OCI-LY7 (cell line): ENCODE measurements around the gene CHML. TPM values are rescaled to one million over a fixed set of nuclear protein-coding genes. Genes with fewer than 3 reads are reported as not detected.
A peak's percentile ranks its signal among the peaks of the same experiment; 100 is the strongest.

ENCODE experiments used
- BruUV-seq: library from RNA; stranded (reverse); fragments of 400-500 nt; replicated peaks from 2 replicates; lab custom pipeline; 2021; lab: Mats Ljungman, UMichigan
- CTCF ChIA-PET: fragments of 300-600 bp; sonication (Branson Sonifier 250); formaldehyde crosslinking; loops from one replicate; lab custom pipeline; 2022; ENCODE audit warnings: antibody characterized with exemption; ENCODE audit not compliant: unreplicated experiment; lab: Charles Lee
- POLR2A ChIA-PET: fragments of 300-600 bp; sonication (Branson Sonifier 250); formaldehyde crosslinking; loops from one replicate; lab custom pipeline; 2022; ENCODE audit warnings: antibody characterized with exemption; lab: Charles Lee
- DNase-seq: peaks from one replicate; pipeline ENCODE4 v3.0.0-alpha.2; 2015; ENCODE audit warnings: low spot score
- H2AFZ ChIP-seq: fragments of 200-600 bp; sonication (generic), shearing (Covaris generic); 2 replicates; pipeline ENCODE4 v1.6.1; 2014; ENCODE audit warnings: mild to moderate bottlenecking, antibody characterized with exemption, low read length, moderate library complexity
- H3K27ac ChIP-seq: fragments of 200-600 bp; sonication (generic); 2 replicates; pipeline ENCODE4 v1.5.1; 2014; ENCODE audit warnings: mixed run types, low read depth, mild to moderate bottlenecking, moderate library complexity, low read length, inconsistent platforms; ENCODE audit not compliant: poor library complexity, severe bottlenecking
- H3K36me3 ChIP-seq: fragments of 200-600 bp; sonication (generic); 2 replicates; pipeline ENCODE4 v1.6.1; 2014; ENCODE audit warnings: mild to moderate bottlenecking, antibody characterized with exemption, low read length, moderate library complexity, mixed read lengths; ENCODE audit not compliant: insufficient read depth
- H3K4me1 ChIP-seq: fragments of 200-600 bp; sonication (generic); 2 replicates; pipeline ENCODE4 v1.5.1; 2014; ENCODE audit warnings: mild to moderate bottlenecking, low read length; ENCODE audit not compliant: insufficient read depth, poor library complexity, severe bottlenecking
- H3K4me2 ChIP-seq: fragments of 200-600 bp; sonication (generic); 2 replicates; pipeline ENCODE4 v1.6.1; 2014; ENCODE audit warnings: mild to moderate bottlenecking, low read length
- H3K4me3 ChIP-seq: fragments of 200-600 bp; sonication (generic); 2 replicates; pipeline ENCODE4 v1.5.1; 2014; ENCODE audit warnings: mild to moderate bottlenecking, low read depth, low read length; ENCODE audit not compliant: poor library complexity, severe bottlenecking
- H3K79me2 ChIP-seq: fragments of 200-600 bp; sonication (generic); 2 replicates; pipeline ENCODE4 v1.6.1; 2016; ENCODE audit warnings: low read depth, mild to moderate bottlenecking, low read length, moderate library complexity, mixed read lengths; ENCODE audit not compliant: insufficient read depth
- H3K9me2 ChIP-seq: fragments of 200-600 bp; sonication (generic); 2 replicates; pipeline ENCODE4 v1.6.1; 2016; ENCODE audit warnings: mild to moderate bottlenecking, low read length, mixed read lengths; ENCODE audit not compliant: insufficient read depth
- H3K9me3 ChIP-seq: fragments of 200-600 bp; sonication (generic); 2 replicates; pipeline ENCODE4 v1.6.1; 2014; ENCODE audit warnings: mild to moderate bottlenecking, mixed run types, low read length, mixed read lengths
- H4K20me1 ChIP-seq: fragments of 200-600 bp; sonication (generic); 2 replicates; pipeline ENCODE4 v1.6.1; 2014; ENCODE audit warnings: mild to moderate bottlenecking, antibody characterized with exemption, low read length, moderate library complexity, mixed read lengths; ENCODE audit not compliant: insufficient read depth
- EZH2phosphoT487 ChIP-seq: fragments of 200-600 bp; sonication (generic); IDR thresholded peaks from 2 replicates; pipeline ENCODE4 v1.6.1; 2018; ENCODE audit warnings: low read depth, borderline replicate concordance, mild to moderate bottlenecking, mixed run types, antibody characterized with exemption, low read length, moderate library complexity, mixed read lengths
- intact Hi-C: fragments of 100-400 bp; cut with micrococcal nuclease; formaldehyde crosslinking; loops from one replicate; pipeline ENCODE4 v1.10.0; 2022; ENCODE audit not compliant: unreplicated experiment
- total RNA-seq, 2 experiments: library from RNA; depleted of rRNA in 1 of 2; stranded (reverse); fragments of >200 nt in 1 of 2; shearing (Covaris generic) in 1 of 2; gene quantifications; 2 replicates each; pipeline ENCODE4 v1.2.3, GENCODE V29; 2014 to 2022
- TF ChIP-seq, protein P1 (sequence below): fragments of 200-600 bp; sonication (generic); conservative IDR thresholded peaks from 2 replicates; pipeline ENCODE4 v1.5.1; 2014; ENCODE audit warnings: mild to moderate bottlenecking, antibody characterized with exemption, low read length, moderate library complexity, mixed read lengths

CHML gene
- total RNA-seq, 2 experiments from 2014 or later = 10.7 to 22.6 TPM

DNA sequence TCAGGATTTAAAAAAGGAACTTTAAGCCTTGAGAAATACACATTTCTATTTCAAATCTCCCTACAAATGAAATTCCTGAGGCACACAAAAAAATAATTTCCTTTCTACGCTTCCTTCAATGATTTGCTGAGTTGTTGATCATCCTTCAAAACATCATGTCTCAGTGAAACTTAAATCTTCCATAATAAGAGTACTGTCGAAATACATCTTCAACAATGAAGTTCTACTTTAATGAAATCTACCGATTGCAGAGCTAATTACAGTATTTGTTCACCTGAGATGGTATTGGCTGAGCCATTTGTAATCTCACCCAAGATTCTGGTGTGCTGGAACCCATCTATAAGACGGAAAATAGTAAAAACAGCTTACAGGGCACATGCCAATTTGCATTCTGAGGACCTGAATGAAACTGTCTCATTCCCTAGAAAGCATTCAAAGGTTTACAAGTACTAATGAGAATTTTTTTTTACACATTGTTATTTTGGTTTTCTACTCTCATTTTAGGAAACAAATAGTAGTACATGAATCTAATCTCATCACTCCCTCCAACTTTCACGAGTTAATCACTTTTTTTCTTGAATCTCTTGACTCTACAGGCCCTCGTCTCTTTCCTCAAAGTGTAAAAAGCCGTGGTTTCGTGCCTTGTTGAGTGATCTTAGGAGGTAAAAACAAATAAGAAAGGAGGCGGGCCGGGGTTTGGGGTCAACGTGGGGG is 1.1 kb downstream of the CHML start:
- POLR2A ChIA-PET = interaction anchor here (0.6 to 2.8 kb wide), 4 partner anchors 12 to 1490 kb away, joined by 3 to 8 read pairs (median 3); no protein-coding TSS in a partner anchor
- Histone ChIP-seq H3K9me2 (no peaks in the 10 kb centered on the region), H3K4me3 (peak overlapping the region; percentile 98), H3K27ac (no peak overlapping the region), H3K79me2 (peaks cover 16% of the 10 kb centered on the region; the same call in 1 of the 2 replicates), H3K36me3 (peaks cover 17% of the 10 kb centered on the region), H3K4me1 (peaks cover 37% of the 10 kb centered on the region), H3K4me2 (peak overlapping the region; percentile 93), H4K20me1 (no peaks in the 10 kb centered on the region), H2AFZ (peak overlapping the region; percentile 30; the same call in 1 of the 2 replicates), H3K9me3 (no peaks in the 10 kb centered on the region)
- no peak for TF ChIP-seq EZH2phosphoT487
- TF ChIP-seq, protein P1, sequence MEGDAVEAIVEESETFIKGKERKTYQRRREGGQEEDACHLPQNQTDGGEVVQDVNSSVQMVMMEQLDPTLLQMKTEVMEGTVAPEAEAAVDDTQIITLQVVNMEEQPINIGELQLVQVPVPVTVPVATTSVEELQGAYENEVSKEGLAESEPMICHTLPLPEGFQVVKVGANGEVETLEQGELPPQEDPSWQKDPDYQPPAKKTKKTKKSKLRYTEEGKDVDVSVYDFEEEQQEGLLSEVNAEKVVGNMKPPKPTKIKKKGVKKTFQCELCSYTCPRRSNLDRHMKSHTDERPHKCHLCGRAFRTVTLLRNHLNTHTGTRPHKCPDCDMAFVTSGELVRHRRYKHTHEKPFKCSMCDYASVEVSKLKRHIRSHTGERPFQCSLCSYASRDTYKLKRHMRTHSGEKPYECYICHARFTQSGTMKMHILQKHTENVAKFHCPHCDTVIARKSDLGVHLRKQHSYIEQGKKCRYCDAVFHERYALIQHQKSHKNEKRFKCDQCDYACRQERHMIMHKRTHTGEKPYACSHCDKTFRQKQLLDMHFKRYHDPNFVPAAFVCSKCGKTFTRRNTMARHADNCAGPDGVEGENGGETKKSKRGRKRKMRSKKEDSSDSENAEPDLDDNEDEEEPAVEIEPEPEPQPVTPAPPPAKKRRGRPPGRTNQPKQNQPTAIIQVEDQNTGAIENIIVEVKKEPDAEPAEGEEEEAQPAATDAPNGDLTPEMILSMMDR = no peak
- DNase-seq = peak; percentile 44
- intact Hi-C loops = no loop called here
- CTCF ChIA-PET = interaction anchor here (1.1 kb wide), 1 partner anchor 28 kb away, joined by 3 read pairs; no protein-coding TSS in a partner anchor
- BruUV-seq = TSS peak; percentile 72

DNA sequence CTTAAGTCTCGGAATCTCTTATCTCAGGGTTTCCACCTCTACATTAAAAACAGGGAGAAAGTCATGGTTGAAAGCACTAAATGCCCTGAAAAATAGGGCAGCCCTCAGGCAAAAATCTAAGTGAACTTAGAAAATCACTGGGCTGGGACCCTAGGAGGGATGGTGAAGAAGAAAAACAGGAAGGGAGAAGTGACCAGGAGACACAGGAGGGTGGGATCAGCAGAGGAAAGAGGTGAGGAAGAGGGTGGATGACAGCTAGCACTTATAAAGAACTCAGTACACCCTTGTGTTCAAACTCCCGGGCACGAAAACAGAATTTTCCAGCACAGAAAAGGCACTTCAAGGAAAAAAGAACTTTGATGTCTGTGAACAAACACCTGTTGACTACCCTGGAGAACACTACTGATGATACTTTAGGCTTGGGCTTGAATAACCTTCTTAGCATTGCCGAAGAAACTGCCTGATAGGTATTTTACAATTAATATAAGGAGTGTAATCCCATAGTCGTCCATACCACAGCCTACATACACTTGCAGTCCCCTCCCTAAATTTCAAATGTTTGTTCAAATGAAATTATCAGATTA is 2.0 kb downstream of the CHML start:
- DNase-seq = no peak
- H3K79me2 ChIP-seq = peaks cover 16% of the 10 kb centered on the region; the same call in 1 of the 2 replicates
- H3K27ac ChIP-seq = no peak overlapping the region
- H3K9me2 ChIP-seq = no peaks in the 10 kb centered on the region
- H2AFZ ChIP-seq = no peak overlapping the region
- TF ChIP-seq EZH2phosphoT487 = no peak
- TF ChIP-seq, protein P1 = no peak
- peaks cover 24% of the 10 kb centered on the region for H3K36me3 ChIP-seq
- intact Hi-C loops = no loop called here
- peak overlapping the region; percentile 93 for H3K4me2 ChIP-seq
- peaks cover 37% of the 10 kb centered on the region for H3K4me1 ChIP-seq
- ChIA-PET CTCF (interaction anchor here (1.1 kb wide), 1 partner anchor 27 kb away, joined by 3 read pairs; no protein-coding TSS in a partner anchor), POLR2A (interaction anchor here (0.7 to 2.8 kb wide), 3 partner anchors 11 to 148 kb away, joined by 3 to 8 read pairs (median 3); no protein-coding TSS in a partner anchor)
- H4K20me1 ChIP-seq = no peaks in the 10 kb centered on the region
- H3K9me3 ChIP-seq = no peaks in the 10 kb centered on the region
- BruUV-seq = no TSS peak
- peak overlapping the region; percentile 98 for H3K4me3 ChIP-seq
